Activated T-cell treated with anti-CD3 and anti-CD28 coated beads for 4 hours (primary cell): ENCODE results near the gene C4orf50.

Experiments used
- DNase-seq: peaks from one replicate; pipeline ENCODE4 v3.0.0-alpha.2; 2020

C4orf50 gene

DNA sequence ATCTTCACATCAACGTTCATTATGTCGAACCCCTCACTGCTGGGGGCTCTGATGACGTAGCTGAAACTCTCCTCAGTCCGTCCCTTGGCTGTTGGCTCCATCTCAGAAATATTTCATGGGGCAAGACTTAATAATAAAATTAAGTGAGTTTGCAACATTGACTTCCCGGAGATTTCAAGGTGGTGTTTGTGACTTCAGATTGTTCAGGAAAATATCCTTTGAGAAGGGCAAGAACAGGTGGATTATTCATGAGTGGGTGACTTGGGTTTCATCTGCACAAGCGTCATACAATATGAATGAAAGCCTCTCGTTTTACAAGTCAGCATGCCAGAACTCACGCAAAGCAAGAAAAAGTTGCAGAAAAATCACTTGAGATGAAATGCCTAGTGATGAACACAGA, at the start of gene C4orf50:
TSS of gene C4orf50 (minus strand) at position 101 of the 400 bp plus-strand sequence.
- DNase-seq: no peak

DNA sequence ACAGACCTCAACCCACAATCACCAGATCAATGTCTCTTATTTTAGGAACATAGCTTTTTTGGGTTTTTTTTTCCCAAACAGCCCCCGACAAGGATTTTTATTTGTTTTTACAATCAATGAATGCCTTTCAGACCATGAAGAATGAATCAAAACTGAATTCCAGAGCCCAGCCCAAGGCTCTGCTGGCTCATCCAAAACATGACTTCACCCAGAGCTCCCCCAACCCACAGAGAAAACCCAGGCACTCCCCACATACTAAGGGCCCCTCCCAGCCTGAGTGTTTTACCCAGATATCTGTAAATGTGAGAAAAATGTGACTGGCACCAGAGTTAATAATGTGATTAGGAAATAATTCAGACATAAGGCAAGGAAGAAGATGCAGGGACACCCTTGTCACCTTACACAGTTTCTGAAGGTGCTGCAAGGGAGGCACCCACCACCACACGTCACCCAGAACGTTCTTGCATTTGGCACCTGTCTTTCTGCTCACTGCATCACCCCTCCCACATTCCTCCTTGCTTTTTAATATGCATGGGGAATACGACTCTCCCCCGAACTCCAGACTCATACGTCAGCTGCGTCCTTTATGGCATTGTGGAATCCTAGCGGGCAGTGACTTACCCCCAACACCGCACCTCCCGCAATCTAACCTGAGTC, 47.8 kb upstream of the C4orf50 start:
- DNase-seq: no peak

DNA sequence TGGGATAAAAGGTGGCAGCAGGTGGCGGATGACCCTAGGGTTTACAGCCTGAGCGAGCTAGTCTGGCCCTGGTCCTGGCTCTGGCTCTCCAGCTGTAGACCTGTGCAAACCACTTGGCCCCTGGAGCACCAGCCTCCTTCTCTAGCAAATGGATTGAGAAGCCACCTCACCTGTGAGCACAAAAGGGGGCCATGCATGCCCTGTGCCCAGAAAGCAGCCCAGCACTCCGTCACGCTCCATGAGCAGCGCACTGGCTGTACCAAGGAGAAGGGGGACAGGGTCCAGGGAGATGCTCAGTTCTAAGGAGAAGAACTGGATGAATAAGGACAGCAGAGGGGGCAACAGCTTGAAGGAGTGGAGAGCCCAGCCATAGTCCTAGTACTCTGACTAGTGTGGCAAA, 46.9 kb upstream of the C4orf50 start:
- no peak for DNase-seq

- no peak for DNase-seq
Measured at GRCh38 chr4:6064383-6064782, 46.2 kb upstream of the C4orf50 start.

- DNase-seq: no peak
Measured at GRCh38 chr4:6063684-6064083, 45.5 kb upstream of the C4orf50 start.

DNA sequence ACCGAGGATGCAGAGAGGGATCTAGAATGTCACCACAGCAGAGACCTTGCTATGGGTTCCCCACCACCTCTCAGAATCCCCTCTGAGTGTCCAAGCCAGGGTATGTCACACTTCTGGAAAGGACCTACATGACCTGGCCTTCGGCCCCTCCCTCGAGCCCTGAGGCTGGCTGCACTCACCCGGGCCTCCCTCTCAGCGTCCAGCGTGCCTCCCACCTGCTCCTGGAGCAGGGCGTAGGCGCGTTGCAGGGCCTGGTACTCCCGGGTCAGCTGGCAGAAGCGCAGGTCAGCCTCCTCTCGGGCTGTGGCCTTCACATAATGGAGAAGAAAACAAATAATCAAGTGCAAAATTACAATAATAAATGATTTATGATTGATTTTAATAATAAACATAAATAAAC, 43.9 kb upstream of the C4orf50 start:
- DNase-seq: no peak

GRCh38 chr4:6059375-6059805, 41.2 kb upstream of the C4orf50 start:
- DNase-seq: no peak

DNA sequence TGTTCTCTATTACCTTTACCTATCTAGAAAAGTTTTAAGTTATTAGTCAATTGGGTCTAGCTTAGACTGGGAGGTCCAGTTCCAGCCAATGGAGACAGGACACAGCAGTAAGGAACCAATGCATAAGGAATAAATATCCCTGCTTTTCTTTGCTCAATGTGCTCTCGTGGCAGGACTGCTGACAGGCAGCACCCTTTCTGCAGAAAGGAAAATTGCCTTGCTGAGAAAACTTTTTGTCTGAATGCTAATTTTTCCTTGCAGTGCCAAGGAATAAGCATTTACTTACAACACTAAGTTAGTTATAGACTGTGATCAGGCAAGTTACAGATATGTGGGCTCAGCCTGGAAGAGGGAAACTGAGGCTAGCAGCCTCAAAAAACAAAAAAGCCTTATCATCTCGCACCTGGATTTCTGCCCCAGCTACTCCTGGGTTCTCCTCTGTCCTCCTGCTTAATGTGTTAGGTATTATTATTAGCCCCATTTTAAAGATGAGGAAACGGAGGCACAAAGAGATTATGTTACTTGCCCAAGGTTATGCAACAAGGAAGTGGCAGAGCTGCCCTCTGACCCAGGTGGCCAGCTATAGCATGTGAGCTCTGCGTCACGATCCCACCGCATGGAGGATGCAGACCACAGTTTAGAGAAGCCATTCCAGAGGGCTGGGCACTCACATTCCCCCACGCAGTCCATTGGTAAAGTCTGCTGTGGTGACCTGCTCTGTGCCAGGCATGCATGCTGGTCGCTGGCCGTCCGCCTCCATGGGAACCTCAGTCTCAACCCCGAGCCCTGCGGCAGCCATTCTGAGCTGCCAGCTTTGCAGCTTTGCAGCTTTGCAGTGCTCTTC, 40.5 kb upstream of the C4orf50 start:
- DNase-seq: no peak

- no peak for DNase-seq
Measured at GRCh38 chr4:6056976-6057766, 38.9 kb upstream of the C4orf50 start.

- DNase-seq: no peak
Measured at GRCh38 chr4:6055436-6055835, 37.2 kb upstream of the C4orf50 start.

DNA sequence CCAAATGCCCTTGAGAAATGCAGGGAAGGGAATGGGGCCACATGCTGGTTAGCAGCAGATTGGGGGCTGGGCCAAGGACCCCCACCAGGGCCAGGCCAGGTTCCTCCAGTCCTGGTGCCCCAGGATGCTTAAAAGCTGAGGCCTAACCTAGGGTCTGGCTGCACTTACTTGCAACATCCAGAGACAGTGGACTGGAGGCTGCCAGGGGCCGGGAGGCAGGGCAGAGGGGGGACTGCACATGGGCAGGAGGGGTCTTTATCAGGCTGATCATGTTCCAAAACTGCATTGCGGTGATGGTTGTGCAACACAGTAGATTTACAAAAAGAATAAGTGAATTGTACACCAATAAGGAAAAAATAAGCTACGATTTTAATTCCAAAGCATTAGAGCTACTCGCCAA, 36.8 kb upstream of the C4orf50 start:
- no peak for DNase-seq

DNA sequence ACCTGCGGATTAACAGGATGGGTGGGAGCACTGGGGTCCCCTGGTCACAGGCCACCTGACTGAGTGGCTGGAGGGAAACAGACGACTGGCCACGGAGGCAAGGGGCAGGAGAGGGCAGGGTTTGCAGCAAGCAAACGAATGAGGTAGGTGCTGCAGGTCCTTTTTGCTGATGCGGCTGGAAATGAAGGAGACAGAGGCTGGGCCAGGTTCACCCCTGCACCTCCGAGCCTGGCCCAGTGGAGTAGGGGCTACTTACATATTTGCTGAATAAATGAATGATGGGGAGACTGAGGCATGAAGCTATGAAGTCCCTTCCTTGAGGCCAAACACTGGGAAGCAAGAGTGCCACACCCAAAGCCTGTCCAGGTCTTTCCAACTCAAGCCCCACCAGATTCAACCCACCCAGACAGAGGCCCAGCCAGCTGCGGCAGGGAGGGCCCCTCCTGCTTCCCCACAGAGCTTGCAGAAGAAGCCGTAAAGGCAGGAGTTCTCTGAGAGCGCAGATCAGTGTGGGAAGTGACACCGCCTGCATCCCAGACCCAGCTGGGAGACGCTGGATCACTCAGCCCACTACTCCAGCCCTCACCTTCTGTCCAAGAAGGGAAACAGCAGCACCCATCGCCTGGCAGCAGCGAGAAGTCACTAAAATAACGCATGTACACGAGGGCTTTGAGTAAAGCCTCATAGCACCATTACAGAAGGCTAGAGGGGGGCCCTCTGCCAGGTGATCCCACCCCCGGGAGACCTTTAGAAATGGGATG, 36.1 kb upstream of the C4orf50 start:
- DNase-seq: no peak

GRCh38 chr4:6052679-6053078, 34.4 kb upstream of the C4orf50 start:
- DNase-seq: no peak

- DNase-seq: no peak
Measured at GRCh38 chr4:6050551-6050950, 32.3 kb upstream of the C4orf50 start.

DNA sequence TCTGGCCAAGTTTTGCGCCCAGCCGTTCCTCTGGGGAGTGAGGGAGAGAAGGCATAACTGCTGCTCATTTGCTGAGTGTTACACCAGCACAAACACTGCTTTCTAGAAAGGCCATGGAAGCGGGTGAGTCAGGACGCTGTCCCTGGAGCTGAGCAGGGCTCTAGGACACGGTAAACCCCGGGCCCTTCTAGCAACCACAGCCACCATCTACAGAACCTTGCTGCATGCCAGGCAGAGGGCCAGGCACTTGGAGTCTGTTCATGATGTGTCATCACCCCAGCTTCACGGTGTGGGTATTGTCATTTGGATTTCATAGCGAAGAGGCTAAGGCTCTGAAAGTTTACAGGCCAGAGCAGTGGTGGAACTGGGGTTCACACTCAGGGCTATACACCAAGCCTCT, 31.8 kb upstream of the C4orf50 start:
- DNase-seq: no peak

- no peak for DNase-seq
Measured at GRCh38 chr4:6049278-6049677, 31.0 kb upstream of the C4orf50 start.

GRCh38 chr4:6048537-6048936, 30.3 kb upstream of the C4orf50 start:
- no peak for DNase-seq

DNA sequence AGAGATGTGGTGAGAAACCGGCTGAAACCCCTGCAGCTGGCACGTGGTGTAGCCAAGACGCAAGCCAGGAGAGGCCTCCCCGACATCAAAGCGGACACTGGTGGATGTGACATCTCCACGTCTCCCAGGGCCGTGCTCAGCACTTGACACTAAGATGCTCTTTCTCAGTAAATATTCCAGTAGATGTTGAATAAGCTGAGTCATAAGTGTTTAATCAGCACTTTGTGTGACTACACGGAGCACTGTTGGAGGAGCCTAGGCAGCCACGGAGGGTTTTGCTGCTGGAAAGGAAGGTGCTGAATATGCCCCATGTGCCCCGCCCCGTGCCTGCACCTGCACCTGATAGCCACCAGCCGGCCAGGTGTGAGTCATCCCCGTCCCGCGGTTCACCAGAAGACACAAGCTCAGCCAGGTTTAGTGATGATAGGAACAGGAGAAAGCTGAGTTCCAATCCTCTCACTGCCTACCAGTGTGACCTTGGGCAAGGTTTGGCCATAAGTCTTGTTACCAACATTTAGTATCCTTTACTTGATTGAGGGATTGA, 29.0 kb upstream of the C4orf50 start:
- DNase-seq: no peak

GRCh38 chr4:6046526-6047129, 28.4 kb upstream of the C4orf50 start:
- DNase-seq: no peak

DNA sequence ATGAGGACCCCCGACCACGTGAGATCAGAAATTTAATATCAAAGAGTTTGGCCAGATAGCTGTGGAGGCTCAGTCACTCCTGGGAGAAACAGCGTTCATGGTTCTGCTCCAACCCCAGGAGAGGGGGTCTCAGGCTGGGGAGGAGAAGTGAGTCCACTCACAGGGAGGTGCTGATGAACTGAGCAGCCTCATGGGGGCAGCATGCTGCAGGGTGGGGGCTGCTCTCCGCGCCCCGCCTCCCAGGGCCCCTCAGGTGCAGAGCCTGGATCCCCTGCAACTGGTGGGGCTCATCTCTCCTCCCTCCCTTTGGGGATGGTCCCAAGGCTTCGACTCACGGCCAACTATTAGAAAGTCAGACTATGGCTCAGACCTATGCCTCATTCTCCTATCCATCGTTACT, 26.6 kb upstream of the C4orf50 start:
- DNase-seq: no peak

- no peak for DNase-seq
Measured at GRCh38 chr4:6044276-6044675, 26.0 kb upstream of the C4orf50 start.

DNA sequence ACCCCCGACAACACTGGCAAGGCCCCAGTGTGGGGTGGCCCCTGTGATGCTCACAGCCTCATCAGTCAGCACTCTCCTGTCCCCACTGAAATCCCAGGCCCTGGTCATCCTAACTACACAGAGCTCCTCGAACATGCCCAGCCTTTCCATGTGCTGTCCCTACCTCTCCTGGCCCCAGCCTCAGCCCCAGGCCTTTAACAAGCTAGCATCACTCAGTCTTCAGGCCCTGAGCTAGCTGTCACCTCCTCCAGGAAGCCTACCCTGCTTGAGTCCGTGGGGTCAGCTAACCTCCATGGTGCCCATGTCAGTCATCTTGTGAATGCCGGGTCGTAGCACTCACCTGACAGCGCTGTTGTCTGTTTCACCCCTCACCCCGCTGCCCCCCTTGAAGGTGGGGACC, 25.6 kb upstream of the C4orf50 start:
- no peak for DNase-seq
